Breast epithelium (tissue), 4 donors: ENCODE measurements around the gene ZNF143. TPM values are rescaled to one million over a fixed set of nuclear protein-coding genes. Genes with fewer than 3 reads are reported as not detected.
"Not testable (repeated sequence)": the region's sequence is repeated elsewhere in the genome, so short reads cannot be mapped to it uniquely, and the experiment has no call there.

ENCODE experiments used
- DNase-seq, 2 donors: peaks; one replicate each; pipeline ENCODE4 v3.0.0-alpha.2; 2019; ENCODE audit warnings: low spot score in 2 of 2
- H3K27ac ChIP-seq, 2 donors: fragments of 200-600 bp; sonication (generic) in 1 of 2; one replicate each; pipeline ENCODE4 v1.5.1; 2016 to 2019; ENCODE audit warnings: mild to moderate bottlenecking in 1 of 2
- H3K27me3 ChIP-seq, 2 donors: fragments of 200-600 bp; sonication (generic) in 1 of 2; one replicate each; pipeline versions ENCODE4 v1.5.1 to v1.6.0; 2017 to 2019; ENCODE audit warnings: control low read depth in 1 of 2, mild to moderate bottlenecking in 1 of 2
- H3K36me3 ChIP-seq: fragments of 200-600 bp; one replicate; pipeline ENCODE4 v1.5.1; 2019
- H3K4me1 ChIP-seq, 2 donors: fragments of 200-600 bp; sonication (generic); one replicate each; pipeline ENCODE4 v1.5.1; 2016 to 2019; ENCODE audit warnings: control low read depth in 1 of 2
- H3K4me3 ChIP-seq, 3 donors: fragments of 200-600 bp; sonication (generic); 1 replicate in 2 of 3; 2 replicates in 1 of 3; pipeline ENCODE4 v1.5.1; 2016 to 2019; ENCODE audit warnings: mild to moderate bottlenecking in 3 of 3, moderate library complexity in 2 of 3
- H3K9me3 ChIP-seq, 2 donors: fragments of 200-600 bp; sonication (generic) in 1 of 2; one replicate each; pipeline ENCODE4 v1.5.1; 2016 to 2019; ENCODE audit warnings: control low read depth in 1 of 2
- POLR2A ChIP-seq: fragments of 450-650 bp; IDR thresholded peaks from one replicate; pipeline ENCODE4 v1.6.1; 2016; ENCODE audit warnings: antibody characterized with exemption, mild to moderate bottlenecking, moderate library complexity
- POLR2AphosphoS5 ChIP-seq, 3 donors: sonication (generic); formaldehyde crosslinking; IDR thresholded peaks; one replicate each; pipeline ENCODE4 v1.6.1; 2017; ENCODE audit warnings: antibody characterized with exemption in 3 of 3
- intact Hi-C: fragments of 100-400 bp; cut with DNase I; formaldehyde crosslinking; loops from one replicate; pipeline ENCODE4 v1.15.1; 2023; ENCODE audit warnings: low total_unique reads
- total RNA-seq, 3 donors: library from RNA; depleted of rRNA; stranded (reverse); fragments of >200 nt; gene quantifications; one replicate each; pipeline ENCODE4 v1.1.0, GENCODE V29; 2016
- TF ChIP-seq, protein P1 (sequence below), 3 donors: fragments of 450-650 bp; IDR thresholded peaks; one replicate each; pipeline ENCODE4 v1.5.1; 2016 to 2017; ENCODE audit warnings: antibody characterized with exemption in 3 of 3, mild to moderate bottlenecking in 3 of 3, moderate library complexity in 3 of 3

ZNF143 gene
- 10 to 100 TPM; 21.1 to 41.3 (median 39.2) TPM for total RNA-seq

DNA sequence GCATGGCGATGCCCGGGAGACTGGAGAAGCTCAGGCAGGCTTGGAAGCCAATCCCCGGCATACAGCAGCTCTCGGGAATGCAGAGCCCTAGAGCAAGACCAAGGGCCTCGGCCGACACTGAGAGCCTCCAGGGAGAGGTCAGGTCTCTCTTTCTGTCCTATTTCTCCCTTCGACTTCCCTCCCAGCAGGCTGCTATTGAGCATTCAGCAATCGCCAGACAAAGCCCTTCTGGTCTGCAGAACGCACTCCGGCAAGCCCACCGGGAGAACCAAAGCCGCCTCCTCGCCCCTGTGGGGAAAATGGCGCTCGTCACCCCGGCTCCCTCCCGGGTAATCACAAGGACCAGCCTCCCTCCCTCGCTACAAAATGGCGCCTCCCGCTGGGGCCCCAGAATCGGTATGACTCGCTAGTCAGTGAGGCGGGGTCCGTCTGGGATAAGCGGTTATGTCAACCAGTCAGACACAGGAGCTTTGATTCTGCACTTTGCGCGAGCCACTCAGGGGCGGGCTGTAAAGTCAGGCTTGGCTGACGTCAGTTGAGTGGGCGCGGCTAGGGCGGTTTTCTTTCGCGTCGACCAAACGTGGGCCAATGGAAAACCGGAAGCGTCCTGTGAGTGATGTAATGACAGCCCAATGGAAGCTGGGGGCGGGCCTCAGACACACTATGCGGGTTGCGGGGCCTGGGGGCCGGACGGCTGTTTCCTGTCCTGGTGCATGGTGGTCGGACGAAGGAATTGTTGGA lies at the start of gene ZNF143:
Gene ZNF143 (plus strand): TSS at position 691 of the 741 bp plus-strand sequence. CDS start 10,297 bp downstream, outside the sequence.
- Histone ChIP-seq H3K4me1 (no peaks in the 10 kb centered on the region), H3K27me3 (no peaks in the 10 kb centered on the region), H3K27ac (peak within 1 kb of the TSS; percentile 99 to 100), H3K9me3 (no peaks in the 10 kb centered on the region), H3K36me3 (no peaks in the 10 kb centered on the region), H3K4me3 (peak within 1 kb of the TSS; percentile 91 to 98 (median 95))
- peak; percentile 100 for DNase-seq
- intact Hi-C loops: no loop called here
- TF ChIP-seq POLR2AphosphoS5 (IDR thresholded peaks at IDR 0.05) (peak; percentile 98 to 99 (median 99)), POLR2A (peak; percentile 97)
- TF ChIP-seq, protein P1, sequence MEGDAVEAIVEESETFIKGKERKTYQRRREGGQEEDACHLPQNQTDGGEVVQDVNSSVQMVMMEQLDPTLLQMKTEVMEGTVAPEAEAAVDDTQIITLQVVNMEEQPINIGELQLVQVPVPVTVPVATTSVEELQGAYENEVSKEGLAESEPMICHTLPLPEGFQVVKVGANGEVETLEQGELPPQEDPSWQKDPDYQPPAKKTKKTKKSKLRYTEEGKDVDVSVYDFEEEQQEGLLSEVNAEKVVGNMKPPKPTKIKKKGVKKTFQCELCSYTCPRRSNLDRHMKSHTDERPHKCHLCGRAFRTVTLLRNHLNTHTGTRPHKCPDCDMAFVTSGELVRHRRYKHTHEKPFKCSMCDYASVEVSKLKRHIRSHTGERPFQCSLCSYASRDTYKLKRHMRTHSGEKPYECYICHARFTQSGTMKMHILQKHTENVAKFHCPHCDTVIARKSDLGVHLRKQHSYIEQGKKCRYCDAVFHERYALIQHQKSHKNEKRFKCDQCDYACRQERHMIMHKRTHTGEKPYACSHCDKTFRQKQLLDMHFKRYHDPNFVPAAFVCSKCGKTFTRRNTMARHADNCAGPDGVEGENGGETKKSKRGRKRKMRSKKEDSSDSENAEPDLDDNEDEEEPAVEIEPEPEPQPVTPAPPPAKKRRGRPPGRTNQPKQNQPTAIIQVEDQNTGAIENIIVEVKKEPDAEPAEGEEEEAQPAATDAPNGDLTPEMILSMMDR (IDR thresholded peaks at IDR 0.05): peak in 1 of 3 donors; percentile 74

DNA sequence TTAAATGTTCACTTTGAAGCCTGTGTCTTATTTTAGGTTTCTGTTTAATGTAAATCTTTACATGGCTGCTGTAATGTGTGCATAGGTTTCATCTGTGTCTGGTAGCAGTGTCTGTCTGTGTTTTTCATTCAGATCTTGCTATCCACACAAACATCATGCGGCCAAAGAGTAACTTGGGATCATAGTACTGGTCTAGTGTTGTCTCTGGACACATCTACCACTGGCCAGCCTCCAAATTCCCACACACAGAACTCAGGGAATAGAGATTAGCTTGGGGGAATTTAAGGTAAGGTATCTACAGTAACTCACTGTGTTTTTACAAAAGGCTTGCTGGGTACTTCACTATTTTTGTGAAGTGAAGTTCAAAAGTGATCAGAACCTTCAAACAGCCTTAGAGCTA lies 32.1 kb upstream of the ZNF143 start:
- intact Hi-C loops: no loop called here
- Histone ChIP-seq H3K36me3 (peaks cover 9% of the 10 kb centered on the region), H3K27me3 (no peaks in the 10 kb centered on the region), H3K9me3 (no peaks in the 10 kb centered on the region), H3K27ac (no peak overlapping the region), H3K4me3 (no peak overlapping the region), H3K4me1 (no peaks in the 10 kb centered on the region)
- no peak for DNase-seq
- no peak for TF ChIP-seq POLR2A
- TF ChIP-seq, protein P1 (IDR thresholded peaks at IDR 0.05): no peak
- TF ChIP-seq POLR2AphosphoS5 (IDR thresholded peaks at IDR 0.05): no peak

DNA sequence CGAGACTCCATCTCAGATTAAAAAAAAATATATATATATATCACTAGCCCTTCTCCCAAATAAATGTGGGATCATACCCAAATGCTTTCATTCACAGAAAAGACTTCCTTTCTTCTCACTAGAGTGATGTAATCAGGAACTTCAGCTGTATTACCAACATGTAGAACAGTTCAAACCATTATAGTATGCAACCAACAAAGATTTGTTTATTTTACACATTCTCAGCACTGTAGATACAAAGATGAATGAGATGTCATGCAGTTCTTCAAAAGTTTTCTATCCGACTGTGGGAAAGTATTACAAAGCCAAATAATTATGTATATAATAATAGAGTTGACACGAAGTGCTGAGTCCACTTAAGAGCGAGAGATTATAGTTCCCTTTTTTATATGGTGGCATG lies 22.2 kb upstream of the ZNF143 start:
- TF ChIP-seq POLR2A (no peak), POLR2AphosphoS5 (IDR thresholded peaks at IDR 0.05) (no peak)
- TF ChIP-seq, protein P1 (IDR thresholded peaks at IDR 0.05): no peak
- peaks cover 4% of the 10 kb centered on the region for H3K36me3 ChIP-seq
- intact Hi-C loops: no loop called here
- no peaks in the 10 kb centered on the region for H3K27me3 ChIP-seq
- DNase-seq: no peak
- H3K9me3 ChIP-seq: no peaks in the 10 kb centered on the region
- H3K4me3 ChIP-seq: no peak overlapping the region
- no peaks in the 10 kb centered on the region for H3K4me1 ChIP-seq
- H3K27ac ChIP-seq: no peak overlapping the region

DNA sequence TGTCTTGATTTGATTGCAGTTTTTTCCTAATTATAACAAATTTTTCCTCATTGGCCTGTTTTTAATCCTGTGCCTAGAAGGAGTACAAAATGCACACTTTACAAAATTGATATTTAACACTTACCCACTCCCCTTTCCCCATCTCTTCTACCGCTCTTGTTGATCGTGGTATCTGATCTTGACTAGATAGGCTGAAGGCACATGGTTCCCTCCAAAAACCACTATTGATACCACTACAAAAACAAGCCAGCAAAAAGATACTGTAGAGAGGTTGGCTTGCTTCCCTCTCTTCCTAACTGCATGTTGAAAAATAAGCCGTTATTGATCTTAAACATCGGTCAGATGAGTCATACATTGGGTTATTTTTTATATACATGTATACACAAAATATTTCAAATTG lies 14.6 kb upstream of the ZNF143 start:
- TF ChIP-seq POLR2A (no peak), POLR2AphosphoS5 (IDR thresholded peaks at IDR 0.05) (no peak)
- TF ChIP-seq, protein P1 (IDR thresholded peaks at IDR 0.05): no peak
- H3K27me3 ChIP-seq: no peaks in the 10 kb centered on the region
- no peak for DNase-seq
- no peak overlapping the region for H3K27ac ChIP-seq
- no peaks in the 10 kb centered on the region for H3K4me1 ChIP-seq
- H3K4me3 ChIP-seq: no peak overlapping the region
- H3K9me3 ChIP-seq: no peaks in the 10 kb centered on the region
- peaks cover 4% of the 10 kb centered on the region for H3K36me3 ChIP-seq
- intact Hi-C loops: no loop called here

- TF ChIP-seq, protein P1 (IDR thresholded peaks at IDR 0.05): no peak
- no peak for TF ChIP-seq POLR2A
- TF ChIP-seq POLR2AphosphoS5 (IDR thresholded peaks at IDR 0.05): no peak
- no peaks in the 10 kb centered on the region for H3K27me3 ChIP-seq
- H3K4me3 ChIP-seq: no peak overlapping the region
- H3K9me3 ChIP-seq: peaks cover 8% of the 10 kb centered on the region in 2 donors
- H3K4me1 ChIP-seq: no peaks in the 10 kb centered on the region
- no peak overlapping the region for H3K27ac ChIP-seq
- no peaks in the 10 kb centered on the region for H3K36me3 ChIP-seq
- DNase-seq: no peak
- intact Hi-C loops: no loop called here
Measured at GRCh38 chr11:9448576-9449352, 12.0 kb upstream of the ZNF143 start.

- H3K4me1 ChIP-seq, H3K27ac ChIP-seq, H3K9me3 ChIP-seq, H3K27me3 ChIP-seq, intact Hi-C loops, H3K36me3 ChIP-seq, H3K4me3 ChIP-seq, DNase-seq: not testable (repeated sequence)
Measured at GRCh38 chr11:9452023-9452422, 8.8 kb upstream of the ZNF143 start.
